H7 (cell line): Measurements from ENCODE around the gene MDH2. TPM values are rescaled to one million over a fixed set of nuclear protein-coding genes. Genes with fewer than 3 reads are reported as not detected.
"Not testable (repeated sequence)": the region's sequence is repeated elsewhere in the genome, so short reads cannot be mapped to it uniquely, and the experiment has no call there.

Experiments
- DNase-seq: peaks from one replicate; pipeline ENCODE4 v3.0.0; 2012
- H3K27me3 ChIP-seq: 2 replicates; pipeline ENCODE4 v1.6.0; 2011; ENCODE audit warnings: mild to moderate bottlenecking, low read length; ENCODE audit not compliant: control insufficient read depth, insufficient read depth
- H3K36me3 ChIP-seq: replicated peaks from 2 replicates; pipeline ENCODE4 v1.5.1; 2011; ENCODE audit warnings: low read length; ENCODE audit not compliant: control insufficient read depth, insufficient read depth
- H3K4me3 ChIP-seq: 2 replicates; pipeline ENCODE4 v1.5.1; 2011; ENCODE audit warnings: low read depth, mild to moderate bottlenecking, control low read depth, low read length, moderate library complexity; ENCODE audit not compliant: insufficient read depth
- total RNA-seq: library from RNA; depleted of rRNA; stranded (reverse); fragments of >200 nt; shearing (Covaris generic); gene quantifications from 2 replicates; pipeline ENCODE4 v1.2.3, GENCODE V29; 2014

The MDH2 gene
- total RNA-seq, 1 experiment from 2014 or later = 246 TPM

GRCh38 chr7:76054123-76055120 lies 6.5 kb downstream of the MDH2 start:
- no peak overlapping the region for H3K4me3 ChIP-seq
- peaks cover 32% of the 10 kb centered on the region for H3K36me3 ChIP-seq
- no peaks in the 10 kb centered on the region for H3K27me3 ChIP-seq
- no peak for DNase-seq

- DNase-seq = no peak
- H3K36me3 ChIP-seq = peaks cover 48% of the 10 kb centered on the region
- no peaks in the 10 kb centered on the region for H3K27me3 ChIP-seq
- H3K4me3 ChIP-seq = no peak overlapping the region
These were observed 8.3 kb downstream of the MDH2 start for GRCh38 chr7:76056241-76056640.

- DNase-seq = no peak
- H3K4me3 ChIP-seq = no peak overlapping the region
- no peaks in the 10 kb centered on the region for H3K27me3 ChIP-seq
- peaks cover 56% of the 10 kb centered on the region for H3K36me3 ChIP-seq
These were observed 9.4 kb downstream of the MDH2 start for GRCh38 chr7:76057103-76057812.

GRCh38 chr7:76057813-76058145 lies 9.9 kb downstream of the MDH2 start:
- Histone ChIP-seq H3K27me3 (no peaks in the 10 kb centered on the region), H3K4me3 (no peak overlapping the region), H3K36me3 (peaks cover 58% of the 10 kb centered on the region)
- DNase-seq = peak; percentile 4

- peak; percentile 6 for DNase-seq
- peaks cover 63% of the 10 kb centered on the region for H3K36me3 ChIP-seq
- not testable (repeated sequence) for H3K27me3 ChIP-seq, H3K4me3 ChIP-seq
These were observed 10.8 kb downstream of the MDH2 start for GRCh38 chr7:76058745-76059144.

GRCh38 chr7:76060842-76061241 lies 12.9 kb downstream of the MDH2 start:
- DNase-seq = peak; percentile 19
- Histone ChIP-seq H3K27me3 (no peaks in the 10 kb centered on the region), H3K4me3 (no peak overlapping the region), H3K36me3 (peaks cover 78% of the 10 kb centered on the region)

GRCh38 chr7:76062254-76062653 lies 14.3 kb downstream of the MDH2 start:
- peak; percentile 12 for DNase-seq
- Histone ChIP-seq H3K27me3 (no peaks in the 10 kb centered on the region), H3K36me3 (peaks cover 77% of the 10 kb centered on the region), H3K4me3 (no peak overlapping the region)

GRCh38 chr7:76063114-76063513 lies 15.2 kb downstream of the MDH2 start:
- DNase-seq = peak; percentile 16
- Histone ChIP-seq H3K4me3 (no peak overlapping the region), H3K27me3 (no peaks in the 10 kb centered on the region), H3K36me3 (peaks cover 68% of the 10 kb centered on the region)

GRCh38 chr7:76063525-76063924 lies 15.6 kb downstream of the MDH2 start:
- Histone ChIP-seq H3K4me3 (no peak overlapping the region), H3K36me3 (peaks cover 64% of the 10 kb centered on the region), H3K27me3 (no peaks in the 10 kb centered on the region)
- peak; percentile 33 for DNase-seq

- Histone ChIP-seq H3K4me3 (no peak overlapping the region), H3K27me3 (no peaks in the 10 kb centered on the region), H3K36me3 (peaks cover 57% of the 10 kb centered on the region)
- DNase-seq = peak; percentile 21
These were observed 16.5 kb downstream of the MDH2 start for GRCh38 chr7:76064208-76064970.

GRCh38 chr7:76065016-76065612 lies 17.2 kb downstream of the MDH2 start:
- DNase-seq = peak; percentile 16
- peaks cover 51% of the 10 kb centered on the region for H3K36me3 ChIP-seq

GRCh38 chr7:76066716-76067503 lies 19.0 kb downstream of the MDH2 start:
- Histone ChIP-seq H3K36me3 (peaks cover 36% of the 10 kb centered on the region), H3K4me3 (no peak overlapping the region)

More at GRCh38 chr7:76065016-76065612, 17.2 kb downstream of the MDH2 start:
- Histone ChIP-seq H3K4me3 (no peak overlapping the region), H3K27me3 (no peaks in the 10 kb centered on the region)

GRCh38 chr7:76069238-76069638 lies 21.3 kb downstream of the MDH2 start:
- Histone ChIP-seq H3K36me3 (peaks cover 21% of the 10 kb centered on the region), H3K27me3 (no peaks in the 10 kb centered on the region), H3K4me3 (no peak overlapping the region)
- peak; percentile 83 for DNase-seq

More at GRCh38 chr7:76066716-76067503, 19.0 kb downstream of the MDH2 start:
- peak; percentile 8 for DNase-seq
- H3K27me3 ChIP-seq = no peaks in the 10 kb centered on the region
